Thyroid gland (tissue), 4 donors: ENCODE measurements around the gene IFNGR1. TPM values are rescaled to one million over a fixed set of nuclear protein-coding genes. Genes with fewer than 3 reads are reported as not detected.

Source experiments
- DNase-seq, 2 donors: peaks; one replicate each; pipeline ENCODE4 v3.0.0-alpha.2; 2019
- H3K27ac ChIP-seq, 3 donors: fragments of 200-600 bp; sonication (generic); 1 replicate in 2 of 3; 2 replicates in 1 of 3; pipeline ENCODE4 v1.5.1; 2016 to 2019; ENCODE audit warnings: mild to moderate bottlenecking in 1 of 3, moderate library complexity in 1 of 3
- H3K27me3 ChIP-seq: fragments of 200-600 bp; sonication (generic); one replicate; pipeline ENCODE4 v1.5.1; 2019
- H3K36me3 ChIP-seq, 2 donors: fragments of 200-600 bp; sonication (generic); one replicate each; pipeline ENCODE4 v1.5.1; 2016 to 2019
- H3K4me1 ChIP-seq, 2 donors: fragments of 200-600 bp; sonication (generic); one replicate each; pipeline ENCODE4 v1.5.1; 2017 to 2019
- H3K4me3 ChIP-seq, 3 donors: fragments of 200-600 bp; sonication (generic); replicated peaks in 1 of 3; 1 replicate in 2 of 3; 2 replicates in 1 of 3; pipeline ENCODE4 v1.5.1; 2016; ENCODE audit warnings: mild to moderate bottlenecking in 1 of 3
- H3K9me3 ChIP-seq: fragments of 200-600 bp; sonication (generic); one replicate; pipeline ENCODE4 v1.5.1; 2017
- CTCF ChIP-seq, 6 experiments: fragments of 200-600 bp in 3 of 6; fragments of 450-650 bp in 3 of 6; sonication (generic) in 3 of 6; IDR thresholded peaks; one replicate each; pipeline ENCODE4 v1.5.1; 2016 to 2019; ENCODE audit warnings: antibody characterized with exemption in 6 of 6, mild to moderate bottlenecking in 2 of 6, inconsistent platforms in 1 of 6, moderate library complexity in 1 of 6
- POLR2A ChIP-seq, 2 donors: fragments of 450-650 bp; IDR thresholded peaks; one replicate each; pipeline ENCODE4 v1.6.1; 2017; ENCODE audit warnings: antibody characterized with exemption in 2 of 2, mild to moderate bottlenecking in 2 of 2, moderate library complexity in 1 of 2
- WGBS, 2 donors: methylation state at CpG; one replicate each; pipeline ENCODE4 v1.1.5; 2017; 5-methylcytosine and 5-hydroxymethylcytosine counted together
- intact Hi-C: fragments of 100-400 bp; cut with DNase I; formaldehyde crosslinking; loops from one replicate; pipeline ENCODE4 v1.15.1; 2023
- total RNA-seq, 4 donors: library from RNA; depleted of rRNA; stranded (reverse); fragments of >200 nt; gene quantifications; one replicate each; pipeline ENCODE4 v1.2.3, GENCODE V29; 2016

The IFNGR1 gene
- total RNA-seq, 4 donors from 2014 or later, result 73.9 to 138 (median 113) TPM

- H3K27ac ChIP-seq, result no peak overlapping the region
- no peak for TF ChIP-seq CTCF (IDR thresholded peaks at IDR 0.05)
- TF ChIP-seq POLR2A (IDR thresholded peaks at IDR 0.05), result no peak
- H3K27me3 ChIP-seq, result no peaks in the 10 kb centered on the region
These were observed 12.7 kb upstream of the IFNGR1 start for GRCh38 chr6:137231895-137232294.

GRCh38 chr6:137230956-137231555 lies 11.9 kb upstream of the IFNGR1 start:
- TF ChIP-seq POLR2A (IDR thresholded peaks at IDR 0.05) (no peak), CTCF (IDR thresholded peaks at IDR 0.05) (no peak)
- intact Hi-C loops, result no loop called here
- Histone ChIP-seq H3K36me3 (no peaks in the 10 kb centered on the region), H3K27ac (no peak overlapping the region), H3K9me3 (no peaks in the 10 kb centered on the region), H3K27me3 (no peaks in the 10 kb centered on the region), H3K4me3 (no peak overlapping the region), H3K4me1 (peaks cover 0 to 23% of the 10 kb centered on the region in 2 donors)
- DNase-seq, result no peak
- 87 to 96% methylated on average over 7 of the region's 7 CpGs for WGBS, 2 donors

More at GRCh38 chr6:137231895-137232294, 12.7 kb upstream of the IFNGR1 start:
- intact Hi-C loops, result no loop called here
- H3K4me1 ChIP-seq, result peaks cover 2 to 27% of the 10 kb centered on the region in 2 donors
- H3K4me3 ChIP-seq, result no peak overlapping the region
- no peaks in the 10 kb centered on the region for H3K36me3 ChIP-seq
- no peaks in the 10 kb centered on the region for H3K9me3 ChIP-seq
- DNase-seq, result no peak
- 81 to 85% methylated on average over 4 of the region's 4 CpGs for WGBS, 2 donors

GRCh38 chr6:137230547-137230946 lies 11.4 kb upstream of the IFNGR1 start:
- no peaks in the 10 kb centered on the region for H3K27me3 ChIP-seq
- no peaks in the 10 kb centered on the region for H3K9me3 ChIP-seq
- TF ChIP-seq POLR2A (IDR thresholded peaks at IDR 0.05) (no peak), CTCF (IDR thresholded peaks at IDR 0.05) (no peak)
- intact Hi-C loops, result no loop called here
- H3K4me1 ChIP-seq, result peaks cover 0 to 23% of the 10 kb centered on the region in 2 donors
- DNase-seq, result no peak
- WGBS, 2 donors, result 88 to 91% methylated on average over 5 of the region's 5 CpGs
- no peak overlapping the region for H3K4me3 ChIP-seq
- no peak overlapping the region for H3K27ac ChIP-seq
- no peaks in the 10 kb centered on the region for H3K36me3 ChIP-seq

GRCh38 chr6:137229075-137229759 lies 10.0 kb upstream of the IFNGR1 start:
- H3K27ac ChIP-seq, result no peak overlapping the region
- WGBS, 2 donors, result 90 to 95% methylated on average over 3 of the region's 3 CpGs

More at GRCh38 chr6:137229075-137229759, 10.0 kb upstream of the IFNGR1 start:
- no peak for TF ChIP-seq POLR2A (IDR thresholded peaks at IDR 0.05)
- TF ChIP-seq CTCF (IDR thresholded peaks at IDR 0.05), result no peak
- no peak for DNase-seq
- H3K4me1 ChIP-seq, result peaks cover 0 to 26% of the 10 kb centered on the region in 2 donors
- intact Hi-C loops, result no loop called here
- no peaks in the 10 kb centered on the region for H3K36me3 ChIP-seq
- H3K4me3 ChIP-seq, result no peak overlapping the region
- H3K9me3 ChIP-seq, result no peaks in the 10 kb centered on the region
- H3K27me3 ChIP-seq, result no peaks in the 10 kb centered on the region
